Germinal center (tissue), 1 donor: ENCODE results near the gene PNKD.

ENCODE experiments used
- DNase-seq: peaks from one replicate; pipeline ENCODE4 v3.0.0; 2012; ENCODE audit warnings: mixed read lengths, low spot score

PNKD gene

DNA sequence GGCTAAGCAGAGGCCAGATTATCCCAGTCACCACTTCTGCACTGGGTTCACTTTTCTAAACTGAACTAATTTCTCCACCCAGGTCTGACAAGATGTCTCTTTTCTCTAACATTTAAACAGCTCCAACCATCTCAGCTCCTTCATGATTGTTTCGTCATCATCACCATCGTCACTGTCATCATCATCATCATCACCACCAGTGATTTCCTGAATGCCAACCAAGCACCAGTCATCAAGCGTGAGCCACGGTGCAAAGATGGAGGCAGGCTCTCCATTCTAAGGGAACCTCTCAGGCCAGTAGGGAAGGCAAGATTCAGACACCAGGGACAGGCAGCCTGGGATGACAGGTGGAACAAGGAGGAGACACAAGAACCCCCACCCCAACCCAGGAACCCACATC is 47.5 kb downstream of the PNKD start:
- no peak for DNase-seq

DNA sequence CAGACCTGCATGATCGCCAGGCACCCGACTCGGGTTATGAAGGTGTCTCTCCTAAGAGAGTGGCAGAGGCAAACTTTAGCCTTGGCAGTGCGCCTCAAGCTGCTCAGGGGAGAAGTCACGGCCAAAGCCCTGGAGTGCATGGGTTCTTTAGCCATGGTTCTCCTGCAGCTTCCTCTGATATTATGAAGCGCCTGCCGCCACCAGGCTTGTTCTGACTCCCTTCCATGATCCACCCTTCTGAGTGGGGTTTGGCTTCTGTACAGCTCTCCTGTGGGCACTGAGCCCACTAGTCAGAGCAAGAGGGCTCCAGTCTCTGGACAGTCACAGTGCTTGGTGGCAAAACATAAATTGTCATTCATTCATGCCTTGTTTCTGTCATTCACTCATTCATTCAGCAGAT is 47.9 kb downstream of the PNKD start:
- no peak for DNase-seq

DNA sequence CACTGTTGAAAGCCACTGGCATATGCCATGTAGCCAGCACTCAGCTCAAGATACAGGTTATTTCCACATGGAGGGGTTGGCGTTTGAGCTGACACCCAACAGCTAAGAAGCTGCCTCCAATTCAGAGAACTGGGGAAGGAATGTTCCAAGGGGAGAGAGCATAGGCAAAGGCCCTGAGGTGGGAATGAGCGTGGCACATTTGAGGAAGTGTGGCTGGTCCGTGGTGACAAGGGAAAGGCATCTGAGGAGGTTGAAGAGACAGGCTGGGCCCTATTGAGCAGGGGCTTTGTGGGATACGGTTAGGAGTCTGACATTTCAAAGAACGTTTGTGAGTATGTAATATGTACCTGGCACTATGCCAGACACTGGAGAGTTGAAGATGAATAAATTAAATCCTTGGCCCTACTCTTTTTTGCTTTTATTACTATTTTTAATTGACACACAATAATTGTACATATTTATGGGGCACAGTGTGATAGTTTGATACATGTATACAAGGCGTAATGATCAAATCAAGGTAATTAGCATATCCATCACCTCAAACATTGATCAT is 49.6 kb downstream of the PNKD start:
- DNase-seq: no peak

DNA sequence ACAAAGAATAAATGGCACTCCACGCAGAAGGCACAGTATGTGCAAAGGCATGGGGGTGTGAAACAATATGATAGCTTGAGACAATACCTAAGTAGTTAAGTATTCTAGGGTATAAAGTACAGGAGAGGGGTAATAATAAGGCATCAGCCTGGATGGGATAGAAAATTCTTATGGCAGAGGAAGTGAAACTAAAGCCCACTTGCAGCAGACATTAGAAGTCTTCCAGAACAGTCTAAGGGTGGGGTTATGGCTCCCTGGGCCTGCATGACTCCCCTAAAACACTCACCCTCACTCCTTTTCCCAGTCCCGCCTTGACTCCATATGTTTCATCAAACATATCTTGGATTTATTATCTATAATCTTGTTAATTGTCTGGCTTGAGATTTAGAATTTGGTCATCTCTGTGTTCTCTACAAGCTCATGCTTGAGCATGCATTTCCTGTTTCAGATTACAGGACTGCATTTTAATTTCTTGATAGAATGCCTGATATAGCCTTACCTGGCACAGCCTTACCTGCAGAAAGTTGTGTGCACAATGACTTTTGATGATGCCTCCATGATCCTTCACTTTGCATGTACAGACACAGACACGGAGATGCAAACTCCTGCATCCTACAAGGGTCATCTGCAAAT is 50.5 kb downstream of the PNKD start:
- peak; percentile 65 for DNase-seq

DNA sequence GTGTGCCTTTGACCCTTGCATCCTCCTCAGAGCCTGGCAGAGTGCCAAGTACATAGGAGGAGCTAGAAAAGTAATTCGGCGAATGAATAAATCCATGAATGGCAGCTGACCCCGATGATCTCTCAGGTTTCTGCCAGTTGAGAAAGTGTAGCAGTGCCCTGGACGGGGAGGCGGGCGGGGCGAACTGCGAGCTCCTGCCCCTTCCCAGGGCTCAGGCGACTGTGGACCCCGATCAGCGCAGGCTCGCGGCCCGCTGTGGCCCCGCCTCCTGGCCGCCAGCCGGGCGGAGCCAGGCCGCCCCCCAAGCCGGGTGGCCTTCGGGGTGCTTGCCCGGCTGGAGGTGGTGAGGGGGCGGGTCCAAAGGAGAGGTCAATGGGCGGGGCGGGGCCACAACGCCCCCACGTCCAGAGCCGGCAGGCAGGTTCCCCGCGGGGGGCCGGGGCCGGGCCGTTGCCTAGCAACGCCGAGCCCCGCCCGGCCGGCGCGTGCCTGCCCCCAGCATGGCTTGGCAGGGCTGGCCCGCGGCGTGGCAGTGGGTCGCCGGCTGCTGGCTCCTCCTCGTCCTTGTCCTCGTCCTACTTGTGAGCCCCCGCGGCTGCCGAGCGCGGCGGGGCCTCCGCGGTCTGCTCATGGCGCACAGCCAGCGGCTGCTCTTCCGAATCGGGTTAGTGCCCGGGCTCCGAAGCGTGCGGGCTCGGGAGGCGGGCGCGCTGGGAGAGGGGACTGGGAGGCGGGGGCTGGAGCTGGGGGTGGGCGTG is 52.6 kb downstream of the PNKD start:
- peak; percentile 90 for DNase-seq

DNA sequence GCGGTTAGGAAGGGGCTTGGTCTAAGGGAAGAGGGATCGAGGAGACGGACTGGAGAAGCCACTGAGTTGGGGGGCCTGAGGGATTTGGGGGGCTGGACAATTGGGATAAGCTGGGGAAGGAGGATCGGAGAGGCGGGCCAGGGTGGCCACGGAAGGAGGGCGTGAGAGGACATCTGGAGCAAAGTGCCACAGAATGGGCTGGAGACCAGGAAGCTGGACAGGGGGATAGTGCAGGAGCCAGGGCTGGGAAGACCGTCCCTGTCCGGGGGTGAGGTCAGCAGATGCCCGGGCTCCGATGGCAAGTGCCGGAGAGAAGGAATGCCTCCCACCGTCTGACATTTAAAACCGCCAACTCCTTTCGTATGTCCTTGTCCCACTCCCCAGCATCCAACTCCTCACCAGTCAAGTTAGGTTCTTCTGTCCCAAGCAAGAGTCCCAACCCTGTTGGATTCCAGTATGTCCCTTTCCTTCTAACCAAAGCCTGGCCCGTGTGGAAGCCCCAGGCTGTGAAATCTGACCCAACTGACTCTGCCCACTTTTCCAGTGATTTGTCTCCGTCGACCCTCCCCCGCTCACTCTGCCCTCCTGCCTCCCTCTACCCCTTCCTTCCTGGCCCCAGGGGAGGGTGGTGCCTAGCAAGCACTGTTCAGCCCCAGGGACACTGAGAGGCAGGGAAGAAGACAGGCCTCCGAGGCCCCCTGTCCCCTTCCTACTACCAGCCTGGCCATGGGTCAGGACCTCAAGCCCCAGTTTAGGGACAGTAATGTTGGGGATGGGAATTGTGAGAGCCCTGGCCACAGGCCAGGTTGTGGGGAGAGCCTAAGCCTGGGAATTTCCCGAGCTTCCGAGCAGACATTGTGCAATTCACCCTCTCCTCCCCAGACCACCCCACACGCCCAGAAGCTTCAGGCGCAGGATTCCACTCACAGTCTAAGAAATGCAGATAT is 53.5 kb downstream of the PNKD start:
- DNase-seq: no peak

DNA sequence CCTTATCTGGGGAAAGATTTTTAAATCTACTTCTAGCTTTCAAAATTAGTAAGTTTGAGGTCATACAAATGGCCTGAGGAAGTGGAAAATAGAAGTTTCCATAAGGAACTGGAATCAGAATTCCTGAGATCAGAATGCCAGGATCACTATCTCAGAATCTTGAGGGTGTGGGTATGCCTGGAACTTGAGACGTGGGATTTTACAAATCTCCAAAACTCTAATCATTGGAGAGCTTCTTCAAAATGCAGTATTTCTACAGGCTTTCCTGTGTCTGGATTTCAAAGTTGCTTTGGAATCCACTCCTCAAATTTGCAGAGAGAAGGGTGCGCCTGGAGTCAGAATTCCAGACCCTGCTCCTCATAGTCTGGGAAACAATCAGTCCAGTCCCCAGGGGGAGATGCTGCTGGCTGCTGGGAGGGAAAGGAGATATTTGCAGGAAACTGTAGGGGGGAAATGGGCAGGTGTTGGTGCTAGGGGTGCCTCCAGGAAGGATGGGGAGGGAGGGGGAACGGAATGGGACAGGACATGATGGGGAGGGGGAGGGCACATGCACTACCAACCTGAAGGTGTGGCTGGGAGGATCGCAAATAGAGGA is 55.3 kb downstream of the PNKD start:
- no peak for DNase-seq

DNA sequence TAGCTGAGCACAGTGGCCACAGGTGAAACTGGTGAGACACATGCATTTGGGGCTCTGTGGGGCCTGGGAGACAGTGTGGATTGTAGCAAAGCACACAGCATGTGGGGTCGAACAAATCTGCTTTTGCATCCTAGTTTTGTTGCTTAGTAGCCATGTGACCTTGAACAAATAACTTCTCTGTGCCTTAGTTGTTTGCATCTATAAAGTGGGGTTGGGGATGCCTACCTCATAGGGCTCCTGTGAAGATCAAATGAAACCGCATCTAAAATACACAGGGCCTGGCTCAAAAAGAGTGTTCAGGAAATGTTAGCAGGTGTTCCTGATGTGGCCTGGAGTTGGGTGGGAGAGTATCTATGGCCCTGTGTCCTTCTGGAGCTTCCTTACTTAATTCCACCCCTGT is 56.0 kb downstream of the PNKD start:
- no peak for DNase-seq

DNA sequence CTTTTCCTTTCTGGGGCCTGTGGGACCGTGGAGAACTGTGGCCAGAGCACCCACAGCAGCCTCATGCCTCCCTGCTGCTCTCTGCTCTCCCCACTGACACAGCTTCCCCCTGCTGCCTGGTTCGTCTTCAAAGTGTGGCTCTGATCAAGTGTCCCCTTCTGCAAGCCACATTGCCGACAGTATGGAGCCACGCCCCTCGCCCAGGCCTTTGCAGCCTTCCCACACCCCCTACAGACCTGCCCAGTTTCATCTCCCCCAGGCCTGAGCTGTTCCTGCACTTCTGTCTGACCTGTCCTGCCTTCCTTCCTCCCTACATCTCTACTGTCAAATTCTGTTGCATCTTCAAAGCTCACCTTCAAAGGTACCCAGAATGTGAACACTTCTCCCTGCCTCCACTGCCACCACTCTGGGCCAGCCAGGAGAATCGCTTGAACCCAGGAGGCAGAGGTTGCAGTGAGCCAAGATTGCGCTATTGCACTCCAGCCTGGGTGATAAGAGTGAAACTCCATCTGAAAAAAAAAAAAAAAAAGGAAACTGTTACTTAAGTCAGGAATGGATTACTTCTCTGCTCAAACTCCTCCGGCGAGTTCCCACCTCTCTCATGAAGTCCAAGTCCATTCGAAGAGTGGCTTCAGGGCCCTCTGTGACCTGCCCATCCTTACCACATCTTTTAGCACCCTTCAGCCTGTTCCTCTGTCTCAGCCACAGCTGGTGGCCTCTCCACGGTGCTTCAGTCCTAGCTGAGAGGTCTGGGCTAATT is 57.3 kb downstream of the PNKD start:
- DNase-seq: no peak

DNA sequence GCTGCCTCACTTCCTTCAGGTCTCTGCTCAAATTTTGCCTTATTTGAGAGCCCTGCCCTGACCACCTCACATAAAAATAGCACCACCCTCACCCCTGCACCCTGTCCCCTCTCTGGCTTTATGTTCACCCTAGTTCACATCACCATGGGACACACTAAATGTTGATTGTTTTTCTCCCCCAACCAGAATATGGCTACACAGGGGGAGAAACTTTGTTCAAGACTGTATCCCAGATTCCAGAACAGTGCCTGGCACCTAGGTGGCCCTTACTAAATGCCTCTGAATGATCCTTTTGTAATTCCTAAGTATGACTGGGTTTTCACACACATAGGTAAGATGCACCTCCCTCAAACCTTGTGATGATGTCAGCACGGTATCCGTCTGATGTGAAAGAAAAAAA is 58.0 kb downstream of the PNKD start:
- no peak for DNase-seq

DNA sequence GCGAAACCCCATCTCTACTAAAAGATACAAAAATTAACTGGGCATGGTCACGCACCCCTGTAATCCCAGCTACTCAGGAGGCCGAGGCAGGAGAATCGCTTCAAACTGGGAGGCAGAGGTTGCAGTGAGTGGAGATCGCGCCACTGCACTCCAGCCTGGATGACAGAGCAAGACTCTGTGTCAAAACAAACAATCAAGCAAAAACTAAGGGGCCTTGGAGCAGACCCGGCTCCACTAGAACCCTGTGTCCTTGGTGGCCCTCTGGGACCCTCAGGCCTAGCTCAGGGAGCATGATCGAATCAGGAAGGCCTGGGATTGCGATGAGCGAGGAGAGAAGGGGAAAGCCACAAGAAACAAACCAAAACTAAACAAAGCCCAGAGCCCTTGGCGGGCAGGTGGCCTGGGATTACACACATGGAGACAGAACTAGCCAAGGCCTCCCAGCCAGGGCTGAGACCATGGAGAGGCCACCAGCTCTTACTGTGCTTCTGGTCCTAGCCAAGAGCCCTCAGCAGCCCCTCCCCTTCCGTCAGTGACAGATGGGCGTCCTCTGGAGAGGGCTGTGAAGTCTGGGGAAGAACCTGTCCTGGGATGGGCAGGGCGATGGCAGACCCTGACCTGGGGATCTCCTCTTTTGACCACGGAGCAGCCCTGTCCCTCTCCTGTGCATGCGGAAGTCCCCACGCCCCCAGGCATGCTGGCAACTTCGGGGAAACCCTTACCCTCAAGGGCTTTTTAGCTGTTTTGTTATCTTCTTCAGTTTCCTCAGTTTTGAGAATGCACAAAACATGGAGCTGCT is 58.9 kb downstream of the PNKD start:
- DNase-seq: peak; percentile 30

DNA sequence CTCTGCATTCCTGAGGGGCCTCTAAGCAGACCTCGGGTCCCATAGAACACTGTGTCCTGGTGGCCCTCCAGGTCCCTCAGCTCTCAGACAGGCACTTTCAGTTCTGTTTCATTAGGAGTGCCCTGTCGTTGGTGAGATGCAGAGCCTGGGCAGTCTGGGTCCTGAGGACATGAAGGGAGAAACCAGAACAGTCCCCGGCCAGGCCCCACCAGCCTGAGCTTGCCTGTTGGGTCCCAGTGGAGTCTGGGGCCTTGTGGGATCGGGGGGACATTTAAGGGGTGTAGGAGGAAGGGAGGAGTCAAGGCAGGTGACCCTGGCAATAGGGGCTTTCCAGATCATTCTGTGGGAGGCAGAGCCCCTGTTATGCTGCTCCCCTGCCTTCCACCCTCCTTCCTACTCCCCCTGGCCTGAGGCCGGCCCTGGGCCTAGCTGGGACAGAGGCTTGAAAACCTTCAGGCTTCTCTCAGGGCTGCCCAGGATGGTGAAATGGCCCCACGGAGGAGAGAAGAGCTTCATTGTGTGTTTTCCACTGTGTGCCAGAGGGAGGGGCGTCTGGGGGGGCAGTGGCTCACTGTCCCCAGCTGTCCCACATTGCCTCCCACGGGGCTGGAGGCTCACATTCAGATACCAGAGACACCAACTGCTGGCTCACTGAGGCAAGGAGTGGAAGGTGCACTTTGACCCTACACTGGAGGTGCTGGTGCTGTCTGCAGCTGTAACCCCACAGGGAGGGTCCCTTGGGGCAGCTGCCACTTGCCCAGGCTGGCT is 59.7 kb downstream of the PNKD start:
- peak; percentile 61 for DNase-seq

DNA sequence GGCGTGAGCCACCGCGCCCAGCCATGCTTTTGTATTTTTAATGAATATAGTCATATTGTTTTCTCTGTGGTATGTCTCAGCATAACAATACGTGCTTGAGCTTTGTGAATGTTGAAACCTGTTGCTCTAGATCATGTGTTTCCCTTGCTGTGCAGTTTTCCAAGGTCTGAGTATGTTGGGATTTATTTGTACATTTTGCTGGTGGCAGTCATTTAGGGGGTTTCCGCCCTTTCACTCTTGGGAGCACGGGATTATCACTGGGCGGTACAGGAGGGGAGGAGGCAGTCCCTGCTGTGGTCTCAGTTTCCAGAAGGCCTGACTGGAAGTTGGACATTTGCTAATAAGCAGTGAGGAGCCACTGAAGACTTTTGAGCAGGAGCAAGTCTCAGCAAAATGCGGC is 61.4 kb downstream of the PNKD start:
- DNase-seq: no peak

DNA sequence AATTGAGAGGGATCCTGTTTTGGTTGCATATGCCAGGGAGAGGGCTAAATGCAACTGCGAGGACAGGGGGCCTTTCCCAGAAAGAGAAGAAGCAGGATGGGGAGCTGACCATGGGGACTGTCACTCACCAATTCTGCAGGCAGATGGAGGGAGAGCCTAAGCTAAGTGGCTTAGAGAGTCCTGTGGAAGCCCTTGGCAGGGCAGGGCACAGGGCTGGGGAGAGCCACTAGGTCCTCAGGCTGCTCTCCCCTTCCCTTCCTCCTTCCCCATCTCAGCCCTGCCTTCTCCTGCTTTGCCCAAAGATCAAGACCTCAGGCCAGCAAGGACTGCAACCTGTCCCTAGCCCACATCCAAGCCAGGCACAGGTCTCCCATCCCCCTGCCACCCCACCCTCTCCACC is 62.0 kb downstream of the PNKD start:
- no peak for DNase-seq

DNA sequence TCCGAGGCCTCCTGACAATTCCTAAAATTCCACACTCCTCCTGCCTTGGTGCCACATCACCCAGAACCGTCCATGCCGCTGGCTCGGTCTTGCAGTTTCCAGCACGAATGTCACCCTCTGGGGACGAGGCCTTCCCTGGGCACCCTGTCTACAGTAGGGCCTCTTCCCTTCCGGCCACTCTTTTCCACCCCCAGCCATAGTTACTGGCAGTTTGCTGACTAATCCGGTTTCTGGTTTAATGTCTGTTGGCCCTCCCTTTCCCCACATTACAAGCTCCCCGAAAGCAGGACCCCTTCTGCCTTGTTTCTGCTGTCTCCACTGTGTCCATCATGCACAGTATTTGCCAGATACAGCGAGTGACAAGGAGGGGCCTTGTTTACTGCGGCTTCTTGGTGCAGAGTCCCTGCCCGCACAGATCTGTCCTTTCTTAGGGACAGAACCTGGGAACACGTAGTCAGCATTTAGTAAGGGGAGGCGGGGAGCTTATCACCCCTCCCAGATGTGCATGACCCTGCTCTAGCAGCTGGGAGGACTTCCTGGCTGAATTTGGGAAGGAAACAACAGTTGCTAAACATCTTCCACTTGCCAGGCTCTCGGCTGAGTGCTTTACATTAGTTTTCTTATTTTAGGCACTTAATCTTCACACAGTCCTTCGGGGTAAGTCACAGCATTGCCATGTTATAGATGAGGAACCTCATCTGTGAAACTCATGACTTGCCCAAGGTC is 62.8 kb downstream of the PNKD start:
- no peak for DNase-seq

DNA sequence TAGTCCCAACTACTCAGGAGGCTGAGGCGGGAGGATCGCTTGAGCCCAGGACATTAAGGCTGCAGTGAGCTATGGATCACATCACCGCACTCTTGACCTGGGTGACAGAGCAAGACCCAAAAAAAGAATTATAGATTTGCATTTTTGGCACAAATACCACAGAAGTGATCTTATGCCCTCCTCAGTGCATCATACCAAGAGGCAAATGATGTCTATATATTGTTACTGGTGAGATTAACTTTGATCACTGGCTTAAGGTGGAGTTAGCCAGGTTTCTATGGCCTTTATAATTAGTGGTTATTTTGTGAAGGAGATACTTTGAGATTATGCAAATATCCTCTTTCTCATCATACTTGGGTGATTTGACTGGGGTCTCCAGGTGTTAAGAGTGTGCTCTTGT is 64.2 kb downstream of the PNKD start:
- peak; percentile 55 for DNase-seq

DNA sequence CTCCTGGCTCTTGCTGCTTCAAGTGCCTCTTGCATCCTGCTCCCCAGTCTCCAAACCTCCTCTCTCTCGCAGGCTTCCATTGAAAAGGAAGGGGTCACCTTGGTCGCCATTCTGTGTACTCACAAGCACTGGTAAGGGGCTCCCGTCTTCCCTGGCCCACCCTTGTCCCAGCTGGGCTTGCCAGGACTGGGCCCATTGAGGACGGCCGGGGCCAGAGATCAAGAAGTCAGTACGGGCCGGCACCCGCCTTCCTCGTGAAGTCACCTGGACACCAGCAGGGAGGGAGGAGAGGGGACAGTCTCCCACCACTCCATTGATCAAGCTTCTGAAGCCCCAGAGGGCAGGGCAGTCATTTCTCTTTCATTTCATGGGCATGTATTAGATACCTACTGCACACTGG is 70.3 kb downstream of the PNKD start:
- no peak for DNase-seq

DNA sequence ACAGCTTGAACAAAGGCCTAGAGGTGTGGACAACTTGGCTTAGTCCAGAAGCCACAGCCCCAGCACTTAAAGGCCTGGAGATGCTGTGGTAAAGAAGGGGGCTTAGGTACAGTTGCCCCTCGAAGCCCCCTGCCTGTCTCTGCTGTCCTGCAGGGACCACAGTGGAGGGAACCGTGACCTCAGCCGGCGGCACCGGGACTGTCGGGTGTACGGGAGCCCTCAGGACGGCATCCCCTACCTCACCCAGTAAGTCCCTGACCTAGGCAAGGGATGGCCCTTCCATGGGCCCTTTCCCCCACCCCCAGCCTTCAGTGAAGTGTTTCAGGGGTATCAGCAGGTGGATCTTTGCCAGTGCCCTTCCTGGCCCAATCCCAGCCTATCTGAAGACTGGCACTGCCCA is 71.1 kb downstream of the PNKD start:
- no peak for DNase-seq

DNA sequence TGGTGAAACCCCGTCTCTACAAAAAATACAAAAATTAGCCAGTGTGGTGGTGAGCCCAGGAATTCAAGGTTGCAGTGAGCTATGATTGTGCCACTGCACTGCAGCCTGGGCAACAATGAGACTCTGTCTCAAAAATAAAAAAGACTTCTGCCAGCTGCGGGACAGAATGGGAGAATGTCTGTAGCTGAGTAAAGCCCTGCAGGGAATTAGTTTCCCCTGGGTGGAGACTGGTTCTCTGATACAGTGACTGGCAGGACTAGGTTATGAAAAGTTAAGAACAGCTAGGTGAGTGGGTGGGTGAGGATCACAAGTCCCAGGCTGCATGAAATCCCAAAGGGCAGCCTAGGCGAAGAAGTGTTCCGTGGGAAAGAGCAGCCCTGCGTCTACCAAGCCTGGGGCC is 72.5 kb downstream of the PNKD start:
- no peak for DNase-seq
